HL-60 (cell line): ENCODE measurements around the gene OPN1SW.

ENCODE experiments used
- GABPA ChIP-seq: IDR thresholded peaks from 2 replicates; pipeline ENCODE4 v1.6.1; 2012; ENCODE audit warnings: low read depth
- POLR2AphosphoS5 ChIP-seq: IDR thresholded peaks from 2 replicates; pipeline ENCODE4 v1.6.1; 2012; ENCODE audit warnings: low read depth
- TF ChIP-seq, protein P1 (sequence below): IDR thresholded peaks from one replicate; pipeline ENCODE4 v1.5.1; 2011; ENCODE audit warnings: low read length, control low read depth, inconsistent platforms; ENCODE audit not compliant: insufficient read depth

DNA sequence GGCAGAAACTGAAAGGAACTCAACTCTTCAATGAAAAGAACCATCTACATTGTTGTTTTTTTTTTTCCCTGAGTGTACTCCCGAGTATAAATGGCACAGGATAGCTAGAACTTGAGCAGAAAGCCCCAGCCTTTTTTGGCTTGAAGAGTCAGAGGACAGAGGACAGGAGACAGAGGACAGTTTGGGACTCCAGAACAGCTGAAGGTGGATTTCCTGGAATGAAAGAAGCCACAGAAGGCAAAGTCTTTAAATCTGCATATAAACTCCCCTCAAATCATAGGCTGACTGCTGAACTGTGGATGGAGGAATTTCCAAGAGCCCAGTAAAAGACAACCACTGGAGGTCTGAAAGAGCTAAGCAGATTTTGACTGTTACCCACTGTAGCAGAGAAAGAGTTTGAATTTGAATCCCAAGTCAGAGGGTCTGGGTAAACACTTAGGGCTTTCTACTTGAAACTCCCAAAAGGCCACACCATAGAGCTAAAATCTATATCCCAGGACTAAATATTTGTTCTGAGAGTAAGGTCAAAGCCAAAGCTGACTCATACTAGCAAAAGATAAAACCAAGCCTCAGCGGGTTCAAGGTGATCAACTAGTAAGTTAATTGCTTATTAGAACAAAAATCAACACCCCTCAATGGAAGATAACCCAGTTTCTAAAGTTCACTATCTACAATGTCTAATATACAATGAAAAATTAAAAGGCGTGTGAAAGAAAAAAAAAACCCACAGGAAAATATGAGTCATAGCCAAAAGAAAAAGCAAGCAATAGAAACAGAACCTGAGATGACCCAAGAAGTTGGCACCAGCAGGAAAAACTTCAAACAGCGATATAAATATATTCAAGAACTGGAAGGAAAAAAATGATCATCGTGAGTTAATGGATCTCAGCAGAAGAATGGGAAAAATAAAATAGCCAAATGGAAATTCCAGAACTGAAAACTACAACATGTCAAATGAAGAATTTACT is 1.8 kb upstream of the OPN1SW start:
- TF ChIP-seq, protein P1, sequence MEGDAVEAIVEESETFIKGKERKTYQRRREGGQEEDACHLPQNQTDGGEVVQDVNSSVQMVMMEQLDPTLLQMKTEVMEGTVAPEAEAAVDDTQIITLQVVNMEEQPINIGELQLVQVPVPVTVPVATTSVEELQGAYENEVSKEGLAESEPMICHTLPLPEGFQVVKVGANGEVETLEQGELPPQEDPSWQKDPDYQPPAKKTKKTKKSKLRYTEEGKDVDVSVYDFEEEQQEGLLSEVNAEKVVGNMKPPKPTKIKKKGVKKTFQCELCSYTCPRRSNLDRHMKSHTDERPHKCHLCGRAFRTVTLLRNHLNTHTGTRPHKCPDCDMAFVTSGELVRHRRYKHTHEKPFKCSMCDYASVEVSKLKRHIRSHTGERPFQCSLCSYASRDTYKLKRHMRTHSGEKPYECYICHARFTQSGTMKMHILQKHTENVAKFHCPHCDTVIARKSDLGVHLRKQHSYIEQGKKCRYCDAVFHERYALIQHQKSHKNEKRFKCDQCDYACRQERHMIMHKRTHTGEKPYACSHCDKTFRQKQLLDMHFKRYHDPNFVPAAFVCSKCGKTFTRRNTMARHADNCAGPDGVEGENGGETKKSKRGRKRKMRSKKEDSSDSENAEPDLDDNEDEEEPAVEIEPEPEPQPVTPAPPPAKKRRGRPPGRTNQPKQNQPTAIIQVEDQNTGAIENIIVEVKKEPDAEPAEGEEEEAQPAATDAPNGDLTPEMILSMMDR: no peak
- TF ChIP-seq GABPA: no peak
- TF ChIP-seq POLR2AphosphoS5: no peak
